HG02798 (cell line): ENCODE measurements around the gene CD44.
A peak's percentile ranks its signal among the peaks of the same experiment; 100 is the strongest.

Experiments used
- ATAC-seq: cut with Tn5 transposase; IDR thresholded peaks from one replicate; pipeline ENCODE4 v1.9.1; 2021; ENCODE audit warnings: mild to moderate bottlenecking; ENCODE audit not compliant: unreplicated experiment, poor library complexity

The CD44 gene

DNA sequence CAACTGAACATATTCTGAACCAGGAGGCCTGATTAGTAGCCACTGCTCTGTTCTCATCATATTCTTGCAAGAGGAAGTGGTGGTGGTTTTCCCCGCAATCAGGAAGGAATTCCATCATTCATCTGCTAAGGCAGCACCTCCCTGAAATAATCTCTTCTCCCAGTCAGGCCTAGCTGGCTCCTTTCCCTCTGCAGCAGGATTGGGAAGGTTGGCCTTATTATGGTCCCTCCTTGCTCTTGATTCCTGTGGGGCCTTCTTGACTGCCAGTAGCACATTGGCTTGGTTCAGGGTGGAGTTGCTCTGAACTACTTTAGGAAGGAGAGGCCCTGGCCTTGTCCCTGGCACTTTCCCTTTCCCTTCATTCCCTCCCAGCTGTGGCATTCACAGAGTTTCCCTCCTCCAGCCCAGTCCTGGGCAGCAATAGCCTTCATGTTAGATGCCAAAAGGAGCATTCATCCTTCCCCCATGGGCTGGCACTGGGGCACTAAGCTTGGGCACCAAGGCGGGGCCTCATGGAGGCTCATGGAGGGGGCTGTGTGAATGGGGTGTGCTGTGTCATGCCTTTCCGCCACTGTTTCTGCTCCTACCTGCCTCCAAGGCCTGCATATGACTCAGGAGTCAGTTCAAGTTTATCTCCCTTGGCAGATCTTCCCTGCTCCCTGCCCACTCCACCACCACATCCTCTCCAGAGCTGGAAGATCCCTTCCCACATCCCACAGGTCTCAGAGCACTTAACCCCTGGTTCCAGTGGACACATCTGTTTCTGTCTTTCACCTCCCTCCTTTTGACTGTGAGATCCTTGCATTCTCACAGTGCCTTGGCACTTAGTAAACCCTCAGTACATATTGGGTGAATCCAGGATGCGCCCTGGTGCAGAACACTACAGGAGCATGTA, 27.6 kb upstream of the CD44 start:
- ATAC-seq = no peak

DNA sequence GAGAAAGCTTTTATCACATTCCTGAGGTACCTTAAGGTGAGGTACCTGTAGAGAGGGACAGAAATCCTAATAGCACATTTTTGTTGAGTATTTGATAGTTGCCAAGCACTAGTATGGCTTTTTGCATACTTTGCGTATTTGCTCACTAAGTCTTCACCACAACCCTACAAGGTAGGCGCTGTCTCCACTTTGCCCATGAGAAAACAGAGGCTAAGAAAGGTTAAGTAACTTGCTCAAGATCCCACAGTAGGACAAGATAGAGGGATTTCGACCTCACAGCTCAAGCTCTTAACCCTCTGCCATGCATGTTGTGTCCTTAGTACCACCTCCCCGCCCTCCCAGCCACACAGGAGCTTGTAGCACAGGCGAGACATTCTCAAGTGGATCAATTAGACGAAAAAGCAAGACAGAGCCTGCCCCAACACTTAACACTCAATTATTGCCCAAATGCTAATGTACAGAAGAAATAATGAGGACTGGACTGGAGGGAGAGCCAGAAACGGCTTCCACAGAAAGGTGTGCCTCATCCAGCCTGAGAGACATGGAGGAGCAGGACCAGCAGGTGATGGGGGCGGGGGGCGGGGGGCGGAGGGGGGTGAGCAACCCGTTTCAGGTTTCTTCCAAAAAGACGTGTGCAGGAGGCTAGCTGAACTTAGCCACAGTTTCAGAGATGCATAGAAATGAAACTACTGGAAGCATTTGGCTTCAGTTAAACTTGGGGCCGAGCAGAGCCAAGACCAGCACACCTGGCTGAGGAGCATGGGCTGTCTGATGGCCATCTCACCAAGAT, 26.7 kb upstream of the CD44 start:
- ATAC-seq = no peak

DNA sequence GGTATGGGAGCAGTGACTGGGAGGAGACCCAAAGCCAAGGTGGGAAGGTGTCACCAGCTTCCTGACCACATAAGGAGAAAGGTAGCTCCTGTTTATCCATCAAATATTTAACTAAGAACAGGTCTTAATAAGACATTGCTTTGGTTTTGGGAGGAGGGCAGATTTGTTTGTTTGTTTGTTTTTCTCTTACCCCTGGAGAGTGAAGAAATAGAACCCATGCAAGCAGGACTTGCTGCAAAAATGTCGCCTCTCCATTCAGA, 26.2 kb upstream of the CD44 start:
- ATAC-seq = no peak

DNA sequence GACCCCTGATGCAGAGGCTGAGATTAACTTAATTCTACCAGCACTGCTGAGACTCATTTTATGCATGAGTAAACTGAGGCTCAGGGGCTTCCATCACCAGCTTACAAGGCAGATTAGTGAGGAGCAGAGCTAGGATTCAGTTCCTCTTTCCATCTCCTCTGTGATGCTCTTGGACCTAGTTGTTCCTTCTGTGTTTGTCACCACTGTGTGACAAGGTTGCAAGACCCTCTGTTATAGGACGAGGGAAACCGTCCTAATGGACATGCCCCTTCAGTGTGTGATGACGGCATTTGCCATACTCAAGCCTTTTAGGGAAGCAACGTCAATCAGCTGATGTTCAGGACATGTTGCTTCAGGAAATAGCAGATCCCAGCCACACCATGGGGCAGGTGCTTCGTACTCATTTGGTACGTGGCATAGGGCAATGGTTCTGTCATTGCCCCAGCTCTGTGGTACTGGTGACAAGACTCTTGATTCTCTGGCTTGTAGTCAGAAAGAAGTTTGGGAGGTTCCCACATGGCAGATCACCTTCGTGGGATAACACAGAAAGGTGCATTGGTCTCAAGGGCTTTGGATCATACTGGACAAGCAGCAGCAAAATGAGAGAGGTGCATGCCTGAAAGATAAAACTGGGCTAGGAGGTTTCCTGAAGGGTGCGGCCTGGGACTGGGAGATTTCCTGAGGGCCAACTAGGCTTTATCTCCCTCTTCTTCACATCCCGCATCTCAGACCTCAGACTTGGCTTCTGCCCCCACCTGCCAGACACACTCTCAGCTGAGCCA, 23.9 kb upstream of the CD44 start:
- peak; percentile 44 for ATAC-seq

DNA sequence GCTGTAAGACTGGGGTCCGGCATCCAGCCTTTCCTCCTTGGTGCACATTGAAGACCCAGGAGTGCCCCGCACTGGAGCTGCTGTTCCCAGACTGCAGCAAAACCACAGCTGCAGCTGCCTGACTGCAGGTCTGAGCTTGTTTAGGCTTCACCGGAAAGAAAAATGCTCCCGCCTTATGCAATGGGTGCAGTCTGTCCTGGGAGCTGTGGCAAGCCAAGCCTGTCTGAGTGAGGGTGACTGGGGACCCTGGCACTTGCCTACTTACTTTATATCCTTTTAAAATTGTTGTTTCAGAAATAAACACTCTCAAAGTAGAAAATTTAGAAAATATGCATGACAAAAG, 23.3 kb upstream of the CD44 start:
- ATAC-seq = no peak

DNA sequence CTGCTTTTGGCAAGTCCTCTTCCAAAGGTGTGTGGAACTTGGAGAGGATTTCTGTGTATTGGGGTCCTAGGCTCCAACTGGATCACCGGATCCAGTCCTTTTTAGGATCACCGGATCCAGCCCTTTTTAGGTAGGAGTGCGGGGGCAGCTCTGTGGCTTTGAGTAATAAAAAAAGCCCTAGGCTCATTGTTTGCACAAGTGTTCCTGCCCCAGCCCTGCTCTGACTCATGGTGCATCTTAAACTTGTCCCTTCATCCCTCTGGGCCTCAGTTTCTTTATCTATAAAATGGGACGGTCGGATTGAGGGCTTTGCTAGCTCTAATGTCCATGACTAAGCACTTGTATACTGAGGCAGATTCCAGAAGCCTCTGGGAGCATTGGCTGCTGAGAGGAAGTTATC, 22.7 kb upstream of the CD44 start:
- ATAC-seq = no peak

DNA sequence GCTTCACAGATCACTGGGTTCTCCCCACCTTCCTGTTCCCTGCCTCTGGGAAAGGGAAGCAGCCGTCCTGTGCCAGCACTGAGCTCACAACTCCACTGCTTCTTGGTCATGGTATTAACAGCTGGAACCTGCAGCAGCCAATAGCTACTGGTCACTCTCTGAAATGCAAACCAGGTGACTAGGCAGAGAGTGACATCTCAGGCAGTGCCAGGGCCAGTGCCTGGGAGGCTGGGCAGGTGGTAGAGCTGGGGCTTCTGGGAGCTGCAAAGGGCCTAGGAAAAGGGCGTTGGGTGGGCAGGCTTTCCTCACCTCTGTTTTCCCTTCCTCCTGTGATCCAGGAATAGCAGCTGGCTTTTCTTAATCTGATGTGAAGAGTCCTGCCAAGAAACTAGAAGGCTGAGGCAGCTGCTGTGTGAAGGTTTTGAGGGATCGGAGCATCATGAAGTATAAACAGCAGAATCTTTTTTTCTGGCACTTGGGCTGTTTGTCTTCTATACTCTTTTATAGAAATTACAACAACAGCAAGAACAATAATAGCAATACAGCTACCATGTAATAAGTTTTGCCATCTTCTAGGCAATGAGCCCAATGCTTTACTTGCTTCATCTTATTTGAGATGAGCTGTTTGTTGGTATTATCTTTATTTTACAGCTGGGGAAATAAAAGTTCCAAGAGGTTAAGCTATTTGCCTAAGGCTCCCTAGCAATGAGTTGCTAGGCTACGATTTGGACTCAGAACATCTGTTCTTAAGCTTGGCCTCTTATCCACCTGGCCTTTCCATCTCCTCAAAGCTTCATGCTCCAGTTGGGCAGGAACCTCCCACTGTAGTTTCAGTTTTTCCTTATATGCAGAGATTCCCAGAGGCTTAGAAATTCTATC, 22.0 kb upstream of the CD44 start:
- no peak for ATAC-seq

DNA sequence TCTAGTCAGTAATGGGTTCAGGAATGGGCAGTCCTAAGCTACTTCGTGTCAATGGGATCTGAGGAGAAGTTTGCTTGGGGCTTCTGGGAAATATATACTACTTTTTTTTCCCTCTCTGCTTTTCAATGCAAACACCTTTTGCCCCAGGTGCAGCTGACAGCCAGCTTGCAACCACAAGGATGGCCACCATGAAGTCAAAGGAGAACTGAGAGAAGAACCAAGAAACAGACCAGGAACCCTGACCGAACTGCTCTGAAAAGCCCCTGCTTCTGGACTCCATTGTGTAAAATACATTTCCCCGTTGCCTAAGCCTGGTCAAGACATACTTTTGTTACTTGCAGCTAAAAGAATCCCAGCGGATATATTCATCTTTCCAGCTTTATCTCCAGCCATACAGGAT, 20.1 kb upstream of the CD44 start:
- ATAC-seq = peak; percentile 81

DNA sequence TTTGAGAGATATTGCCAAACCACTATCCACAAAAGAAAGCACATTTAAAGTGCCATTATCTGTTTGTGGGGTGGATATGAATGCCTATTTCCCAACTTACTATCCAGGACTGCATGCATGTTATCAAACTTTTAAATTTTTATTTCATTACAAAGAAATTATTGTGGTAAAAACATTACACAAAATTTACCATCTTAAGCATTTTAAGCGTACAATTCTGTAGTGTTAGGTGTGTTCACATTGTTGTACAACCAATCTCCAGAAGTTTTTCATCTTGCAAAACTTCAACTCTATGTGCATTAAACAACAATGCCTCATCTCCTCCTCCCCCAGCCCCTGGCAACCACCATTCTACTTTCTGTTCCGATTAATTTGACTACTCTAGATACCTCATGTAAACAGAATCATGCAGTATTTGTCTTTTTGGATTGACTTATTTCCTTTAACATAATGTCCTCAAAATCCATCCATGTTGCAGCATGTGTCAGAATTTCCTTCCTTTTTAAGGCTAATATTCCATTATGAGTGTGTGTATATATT, 17.6 kb upstream of the CD44 start:
- ATAC-seq = peak; percentile 33

DNA sequence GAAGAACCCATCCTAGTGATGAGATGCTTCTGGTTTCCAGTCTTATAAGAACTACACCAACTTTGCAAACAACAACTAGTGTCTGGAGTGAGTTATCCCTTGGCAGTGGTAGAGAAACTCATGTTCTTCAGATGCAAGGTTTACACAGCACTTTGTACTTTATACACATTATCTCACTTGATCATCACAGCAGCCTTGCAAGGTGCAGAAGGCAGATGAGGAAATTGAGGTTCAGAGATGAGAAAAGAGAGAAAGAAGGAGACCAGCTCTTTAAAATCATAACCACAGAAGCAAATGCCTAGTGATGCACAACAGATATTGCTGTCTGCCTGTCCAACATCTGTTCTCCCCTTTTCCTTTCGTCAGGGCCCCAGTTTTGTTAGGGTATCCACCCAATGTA, 16.7 kb upstream of the CD44 start:
- ATAC-seq = no peak

DNA sequence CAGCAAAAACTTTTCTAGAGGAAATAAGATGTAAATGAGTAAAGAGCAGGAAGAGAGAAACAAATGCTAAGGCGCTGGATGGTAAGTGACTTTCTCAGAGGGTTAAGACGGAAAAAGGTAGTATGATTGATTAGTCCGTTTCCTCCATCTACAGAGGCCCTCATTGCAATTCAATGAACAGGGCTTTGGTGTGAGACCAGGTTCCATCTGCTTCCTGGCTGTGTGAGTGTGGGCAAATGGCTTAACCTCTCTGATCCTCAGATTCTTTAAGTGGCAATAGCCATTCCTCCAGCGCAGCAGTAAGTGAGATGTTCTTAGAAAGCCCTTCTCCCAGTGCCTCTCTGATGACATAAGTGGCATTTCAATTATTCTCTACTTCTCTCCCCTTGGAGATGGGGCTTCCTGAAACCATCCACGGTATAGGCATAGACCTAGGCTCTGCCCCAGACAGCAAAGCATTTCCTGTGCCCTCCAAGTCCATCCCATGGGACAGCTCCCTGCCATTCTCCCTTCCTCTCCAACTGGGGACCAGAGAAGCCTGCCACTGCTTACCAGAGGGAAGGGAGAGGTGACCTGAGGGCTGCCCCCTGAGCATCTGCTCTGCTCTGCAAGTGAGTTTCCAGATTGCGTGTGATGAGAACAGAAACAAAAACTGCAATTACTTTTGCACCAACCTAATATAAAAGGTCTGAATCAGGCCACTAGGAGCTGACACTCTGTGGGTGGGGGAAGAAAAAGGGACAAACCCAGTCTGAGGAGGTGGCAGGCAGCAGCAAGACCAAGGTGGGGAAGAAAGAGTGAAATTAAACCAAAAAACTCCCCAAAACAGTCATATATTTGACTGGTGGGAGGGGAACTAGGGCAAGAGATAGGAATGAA, 12.7 kb upstream of the CD44 start:
- peak; percentile 73 for ATAC-seq

DNA sequence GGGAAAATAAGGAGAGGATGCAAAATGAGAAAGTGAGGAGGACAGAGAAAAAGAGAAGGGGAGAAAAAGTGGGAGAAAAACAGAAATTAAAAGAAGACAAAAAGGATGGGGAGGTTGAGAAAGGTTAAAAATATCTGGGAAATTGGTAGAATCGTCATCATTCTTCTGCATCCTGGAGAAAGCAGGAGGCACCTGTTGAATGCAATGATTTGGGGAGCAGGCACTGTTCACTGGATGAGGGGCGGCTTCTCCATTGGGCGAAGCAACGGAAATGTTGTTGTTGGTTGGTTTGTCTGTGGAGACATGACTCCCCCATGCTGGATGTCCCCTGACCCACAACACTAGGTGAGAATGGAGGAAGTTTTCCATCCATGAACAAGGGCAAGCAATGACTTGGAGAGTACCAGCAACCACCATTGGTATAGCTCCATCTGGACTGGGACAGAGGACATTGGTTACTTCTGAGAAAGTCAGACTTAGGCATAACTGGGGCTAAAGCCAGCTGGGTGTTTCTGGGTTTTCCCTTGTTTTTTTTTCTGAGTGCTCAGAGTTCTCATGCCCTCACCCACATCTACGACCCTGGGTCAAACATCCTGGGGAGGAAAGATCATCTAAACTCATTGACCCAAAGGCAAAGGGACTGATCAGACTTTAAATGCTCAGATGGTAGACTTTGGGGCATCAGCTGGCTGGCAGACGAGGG, 11.9 kb upstream of the CD44 start:
- no peak for ATAC-seq

DNA sequence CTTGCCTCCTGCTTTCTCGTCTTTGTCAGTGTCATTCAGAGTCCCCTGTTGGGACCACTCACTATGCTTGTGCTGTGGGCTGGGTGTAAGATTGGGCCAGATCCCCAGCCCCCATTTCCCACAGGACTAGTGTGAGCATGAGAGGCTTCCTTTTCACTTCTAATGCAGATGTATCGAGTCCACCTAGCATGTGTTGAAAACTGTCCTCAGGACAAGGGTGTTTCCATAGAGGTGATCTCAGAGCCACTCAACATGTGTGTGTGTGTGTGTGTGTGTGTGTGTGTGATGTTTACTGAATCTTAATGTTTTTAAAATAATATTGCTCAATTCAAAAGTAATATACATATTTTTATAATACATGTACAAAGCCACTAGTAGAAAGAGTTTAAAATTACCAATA, 11.4 kb upstream of the CD44 start:
- ATAC-seq = no peak

DNA sequence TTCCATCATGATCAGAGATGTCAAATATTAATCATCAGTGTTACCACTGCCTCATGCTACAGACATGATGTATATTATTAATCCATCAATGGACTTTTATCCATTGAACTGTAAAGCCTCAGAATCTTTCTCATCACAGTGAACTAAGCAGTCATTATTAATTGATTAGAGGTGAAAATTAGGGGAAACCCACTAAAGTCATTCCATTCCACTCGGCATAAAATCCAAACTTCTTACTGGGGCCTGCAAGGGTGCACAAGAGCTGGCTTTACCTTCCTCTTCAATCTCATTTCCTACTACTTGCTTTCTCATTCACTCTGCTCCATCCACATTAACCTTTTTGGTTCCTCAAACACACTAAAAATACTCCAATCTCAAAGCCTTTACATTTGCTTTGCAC, 7.9 kb upstream of the CD44 start:
- no peak for ATAC-seq

DNA sequence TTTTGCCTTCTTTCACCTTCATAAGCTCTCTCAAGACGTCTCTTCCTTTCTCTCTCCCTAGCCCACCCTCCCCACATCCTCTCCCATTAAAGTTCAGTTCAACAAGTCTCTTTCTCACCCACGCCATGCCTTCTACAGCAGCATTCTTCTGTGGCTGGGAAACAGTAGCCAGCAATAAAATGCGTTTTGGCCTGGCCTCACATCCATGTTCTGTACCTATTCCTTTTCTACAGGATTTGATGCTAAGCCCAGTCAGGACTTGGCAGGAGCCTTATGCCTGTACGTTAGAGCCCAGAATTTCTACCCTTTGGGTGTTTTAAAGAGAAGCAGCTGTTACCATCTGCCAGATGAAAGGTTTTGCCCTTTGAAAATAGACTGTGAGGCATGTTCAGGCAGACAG, 7.1 kb upstream of the CD44 start:
- no peak for ATAC-seq

DNA sequence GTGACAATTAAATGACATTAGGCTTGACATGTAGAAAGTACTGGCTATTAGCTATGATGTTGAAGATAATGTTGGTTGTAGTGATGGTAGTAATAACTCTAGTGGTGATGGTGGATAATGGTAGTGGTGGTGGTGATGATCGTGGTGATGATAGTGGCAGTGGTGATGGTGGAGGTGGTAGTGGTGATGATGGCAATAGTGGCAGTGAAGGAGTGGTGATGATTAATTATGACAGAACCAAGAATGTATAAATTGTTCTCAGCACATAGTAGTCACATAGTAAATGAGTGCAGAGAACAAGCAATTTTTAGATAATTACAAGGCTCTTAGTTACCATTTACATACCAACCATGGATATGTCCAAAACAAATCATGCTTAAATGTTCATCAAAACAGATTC, 5.3 kb upstream of the CD44 start:
- ATAC-seq = no peak

DNA sequence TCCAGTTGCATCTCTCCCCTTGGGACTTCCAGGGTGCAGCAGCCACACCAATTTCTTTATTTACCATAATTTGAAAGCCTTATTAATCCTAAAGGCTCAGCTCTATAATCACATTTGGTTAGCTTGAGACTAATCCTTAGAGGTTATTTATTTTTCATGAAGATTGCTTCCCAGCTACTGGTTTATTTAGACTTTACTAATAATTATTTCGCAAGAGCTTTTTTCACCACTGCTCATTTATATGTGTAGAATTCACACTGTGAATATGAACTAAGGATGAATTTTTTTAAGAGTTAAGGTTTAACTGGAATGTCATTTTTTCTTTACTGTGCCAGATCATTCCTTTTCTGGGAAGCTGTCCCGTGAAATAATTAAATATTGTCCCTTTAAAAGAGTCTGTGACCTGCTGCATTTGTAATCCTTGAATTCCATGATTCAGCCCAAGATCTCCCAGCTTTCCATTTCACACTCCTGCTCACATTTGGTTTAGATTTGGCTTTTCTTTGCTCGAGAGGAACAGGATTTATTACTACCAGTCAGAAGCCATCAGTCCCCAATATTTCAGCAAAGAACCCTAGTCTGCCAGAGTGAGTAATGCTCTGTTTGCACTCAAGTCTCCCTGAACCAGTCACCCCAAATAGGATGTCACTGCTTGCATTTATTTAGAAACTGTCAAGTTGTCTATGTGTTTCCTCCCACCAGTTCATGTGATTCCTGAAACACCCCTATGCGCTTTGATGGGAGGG, 4.4 kb upstream of the CD44 start:
- no peak for ATAC-seq

DNA sequence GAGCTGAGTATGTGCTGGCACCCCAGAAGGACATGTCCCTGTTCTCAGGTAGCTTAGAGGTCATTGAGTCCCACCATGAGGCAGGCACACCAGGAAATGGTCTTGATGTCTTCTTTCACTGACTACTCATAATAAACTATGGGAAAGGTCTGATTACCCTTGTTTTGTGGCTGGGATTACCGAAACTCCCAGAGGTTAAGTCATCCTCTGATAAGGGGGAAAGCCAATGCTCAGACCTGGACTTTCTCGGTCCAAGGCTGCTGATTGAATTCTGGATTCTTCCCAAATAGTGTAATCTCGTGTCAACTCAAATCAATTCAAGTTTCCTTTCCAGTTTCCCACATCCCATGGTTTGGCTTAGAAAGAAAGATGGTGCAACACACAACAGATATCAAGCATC, 3.7 kb upstream of the CD44 start:
- ATAC-seq = no peak
